ENCODE results near the gene GJA8.

The GJA8 gene

GRCh38 chr1:147897029-147897752, 5.4 kb upstream of the GJA8 start:
- Histone ChIP-seq H3K27ac (replicated peaks) (no peak overlapping the region), H3K4me3 (replicated peaks; ENCODE audit: insufficient read depth, low read length) (no peak overlapping the region), H3K27me3 (ENCODE audit: insufficient read depth, poor library complexity, severe bottlenecking) (peaks cover 3% of the 10 kb centered on the region)
- TF ChIP-seq, protein P1, sequence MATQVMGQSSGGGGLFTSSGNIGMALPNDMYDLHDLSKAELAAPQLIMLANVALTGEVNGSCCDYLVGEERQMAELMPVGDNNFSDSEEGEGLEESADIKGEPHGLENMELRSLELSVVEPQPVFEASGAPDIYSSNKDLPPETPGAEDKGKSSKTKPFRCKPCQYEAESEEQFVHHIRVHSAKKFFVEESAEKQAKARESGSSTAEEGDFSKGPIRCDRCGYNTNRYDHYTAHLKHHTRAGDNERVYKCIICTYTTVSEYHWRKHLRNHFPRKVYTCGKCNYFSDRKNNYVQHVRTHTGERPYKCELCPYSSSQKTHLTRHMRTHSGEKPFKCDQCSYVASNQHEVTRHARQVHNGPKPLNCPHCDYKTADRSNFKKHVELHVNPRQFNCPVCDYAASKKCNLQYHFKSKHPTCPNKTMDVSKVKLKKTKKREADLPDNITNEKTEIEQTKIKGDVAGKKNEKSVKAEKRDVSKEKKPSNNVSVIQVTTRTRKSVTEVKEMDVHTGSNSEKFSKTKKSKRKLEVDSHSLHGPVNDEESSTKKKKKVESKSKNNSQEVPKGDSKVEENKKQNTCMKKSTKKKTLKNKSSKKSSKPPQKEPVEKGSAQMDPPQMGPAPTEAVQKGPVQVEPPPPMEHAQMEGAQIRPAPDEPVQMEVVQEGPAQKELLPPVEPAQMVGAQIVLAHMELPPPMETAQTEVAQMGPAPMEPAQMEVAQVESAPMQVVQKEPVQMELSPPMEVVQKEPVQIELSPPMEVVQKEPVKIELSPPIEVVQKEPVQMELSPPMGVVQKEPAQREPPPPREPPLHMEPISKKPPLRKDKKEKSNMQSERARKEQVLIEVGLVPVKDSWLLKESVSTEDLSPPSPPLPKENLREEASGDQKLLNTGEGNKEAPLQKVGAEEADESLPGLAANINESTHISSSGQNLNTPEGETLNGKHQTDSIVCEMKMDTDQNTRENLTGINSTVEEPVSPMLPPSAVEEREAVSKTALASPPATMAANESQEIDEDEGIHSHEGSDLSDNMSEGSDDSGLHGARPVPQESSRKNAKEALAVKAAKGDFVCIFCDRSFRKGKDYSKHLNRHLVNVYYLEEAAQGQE (IDR thresholded peaks at IDR 0.05; ENCODE audit: insufficient replicate concordance, low read depth), result no peak
- TF ChIP-seq POLR2AphosphoS5 (IDR thresholded peaks at IDR 0.05; ENCODE audit: low read depth) (no peak), SPI1 (IDR thresholded peaks at IDR 0.05; ENCODE audit: borderline replicate concordance, low read depth) (no peak), CTCF (IDR thresholded peaks at IDR 0.05; ENCODE audit: insufficient read depth, low read length) (no peak), GABPA (IDR thresholded peaks at IDR 0.05; ENCODE audit: low read depth) (no peak)
- DNase-seq (ENCODE audit: low read depth in 1 of 2, low spot score in 1 of 2), result no peak

- TF ChIP-seq SPI1 (IDR thresholded peaks at IDR 0.05; ENCODE audit: borderline replicate concordance, low read depth) (no peak), GABPA (IDR thresholded peaks at IDR 0.05; ENCODE audit: low read depth) (no peak), POLR2AphosphoS5 (IDR thresholded peaks at IDR 0.05; ENCODE audit: low read depth) (no peak)
- TF ChIP-seq, protein P1 (IDR thresholded peaks at IDR 0.05; ENCODE audit: insufficient replicate concordance, low read depth), result no peak
- H3K27me3 ChIP-seq (ENCODE audit: insufficient read depth, poor library complexity, severe bottlenecking), result peaks cover 3% of the 10 kb centered on the region
- no peak overlapping the region for H3K27ac ChIP-seq (replicated peaks)
- DNase-seq (ENCODE audit: low read depth in 1 of 2, low spot score in 1 of 2), result no peak
- no peak overlapping the region for H3K4me3 ChIP-seq (replicated peaks; ENCODE audit: insufficient read depth, low read length)
These were observed 4.8 kb upstream of the GJA8 start for GRCh38 chr1:147897789-147898188.

DNA sequence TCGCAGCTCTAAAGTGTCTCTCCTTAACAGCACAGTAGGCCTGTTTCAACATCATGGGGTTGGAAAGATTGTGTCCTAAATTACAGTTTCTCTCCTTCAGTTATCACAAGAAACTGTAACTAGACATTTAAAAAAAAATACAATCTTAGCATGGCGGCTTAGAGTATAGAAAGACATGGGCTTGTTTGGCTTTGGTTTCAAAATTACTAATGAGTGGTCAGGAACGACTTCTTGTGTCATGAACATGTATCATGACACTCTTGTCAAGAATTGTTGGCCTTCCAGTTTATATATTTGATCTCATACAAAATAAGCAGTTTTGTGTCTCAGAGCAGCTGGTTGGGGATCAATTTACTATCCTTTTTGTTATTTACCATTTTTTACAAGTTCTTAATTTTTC, 2.1 kb downstream of the GJA8 start:
- no peak for DNase-seq (ENCODE audit: low read depth in 1 of 2, low spot score in 1 of 2)
- TF ChIP-seq SPI1 (IDR thresholded peaks at IDR 0.05; ENCODE audit: borderline replicate concordance, low read depth), result no peak
- TF ChIP-seq CTCF (IDR thresholded peaks at IDR 0.05; ENCODE audit: insufficient read depth, low read length), result no peak
- no peak for TF ChIP-seq POLR2AphosphoS5 (IDR thresholded peaks at IDR 0.05; ENCODE audit: low read depth)
- TF ChIP-seq, protein P1 (IDR thresholded peaks at IDR 0.05; ENCODE audit: insufficient replicate concordance, low read depth), result no peak
- TF ChIP-seq GABPA (IDR thresholded peaks at IDR 0.05; ENCODE audit: low read depth), result no peak
- Histone ChIP-seq H3K27ac (replicated peaks) (no peak overlapping the region), H3K4me3 (replicated peaks; ENCODE audit: insufficient read depth, low read length) (no peak overlapping the region), H3K27me3 (ENCODE audit: insufficient read depth, poor library complexity, severe bottlenecking) (peaks cover 3% of the 10 kb centered on the region)

All from HL-60 (cell line).